Psoas muscle (tissue), 8 donors: ENCODE data around the gene RPL19. TPM values are rescaled to one million over a fixed set of nuclear protein-coding genes. Genes with fewer than 3 reads are reported as not detected.

Source experiments
- ATAC-seq, 4 donors: fragments of 200-7000 bp; cut with Tn5 transposase; one replicate each; pipeline ENCODE4 v1.9.1; 2020; ENCODE audit warnings: moderate library complexity in 3 of 4, mild to moderate bottlenecking in 2 of 4
- DNase-seq, 2 donors: peaks; one replicate each; pipeline ENCODE4 v3.0.0-alpha.2; 2020
- H3K27ac ChIP-seq: fragments of 200-600 bp; one replicate; pipeline ENCODE4 v1.8.0; 2022
- H3K27me3 ChIP-seq, 3 donors: fragments of 200-600 bp in 1 of 3; one replicate each; pipeline versions ENCODE4 v1.6.1 to v1.8.0; 2013 to 2022; ENCODE audit warnings: low read length in 2 of 3, mild to moderate bottlenecking in 2 of 3, moderate library complexity in 1 of 3; ENCODE audit not compliant: insufficient read depth in 3 of 3
- H3K36me3 ChIP-seq, 2 donors: fragments of 200-600 bp in 1 of 2; one replicate each; pipeline versions ENCODE4 v1.6.1 to v1.8.0; 2013 to 2022; ENCODE audit warnings: low read depth in 1 of 2, mild to moderate bottlenecking in 1 of 2, moderate library complexity in 1 of 2; ENCODE audit not compliant: insufficient read depth in 1 of 2
- H3K4me1 ChIP-seq: fragments of 200-600 bp; one replicate; pipeline ENCODE4 v1.8.0; 2022
- H3K4me3 ChIP-seq: fragments of 200-600 bp; one replicate; pipeline ENCODE4 v1.8.0; 2022; ENCODE audit warnings: mild to moderate bottlenecking
- H3K9me3 ChIP-seq: fragments of 200-600 bp; one replicate; pipeline ENCODE4 v1.8.0; 2022
- WGBS, 3 donors: extraction: QIAGEN DNeasy Blood & Tissue Kit; methylation state at CpG; one replicate each; pipeline versions ENCODE4 v1.1.6 to v1.1.7; 2013; 5-methylcytosine and 5-hydroxymethylcytosine counted together
- intact Hi-C, 2 donors: fragments of 100-400 bp; cut with DNase I; formaldehyde crosslinking; loops; one replicate each; pipeline versions ENCODE4 v1.11.0 to v1.14.2; 2022
- polyA plus RNA-seq, 3 donors: library from polyadenylated mRNA; stranded (reverse); fragments of 200-250 nt; gene quantifications; one replicate each; pipeline ENCODE4 v1.2.3, GENCODE V29; 2013
- total RNA-seq, 4 donors: library from RNA; stranded (reverse); fragmentation: NEBNext Ultra II Directional in 2 of 4; extraction: Animal tissue kit (Norgen Biotek cat#: 25700) in 2 of 4; gene quantifications; one replicate each; pipeline versions ENCODE4 v1.2.1 to v1.2.4, GENCODE V29; 2021 to 2023
- TF ChIP-seq, protein P1 (sequence below): fragments of 200-600 bp; IDR thresholded peaks from one replicate; pipeline ENCODE4 v1.8.0; 2022; ENCODE audit warnings: antibody characterized with exemption
- donor health status: healthy with polysubstance abuse.
- donor health status: DM: no; HTN: no; CAD: no; lungs with moderate emphysema.
- donor health status: Bipolar disorder and iron deficiency.
- donor health status: healthy.
- donor health status: DM: yes; HTN: yes; CAD: no.
- donor health status: DM: no; HTN: no; CAD: no.
- donor health status: DM: no; HTN: no; CAD: no.
- donor health status: DM: yes; HTN: yes; CAD: no.

Gene RPL19
- total and polyA plus RNA-seq, 7 donors, result 1,146 to 3,039 (median 1,520) TPM

DNA sequence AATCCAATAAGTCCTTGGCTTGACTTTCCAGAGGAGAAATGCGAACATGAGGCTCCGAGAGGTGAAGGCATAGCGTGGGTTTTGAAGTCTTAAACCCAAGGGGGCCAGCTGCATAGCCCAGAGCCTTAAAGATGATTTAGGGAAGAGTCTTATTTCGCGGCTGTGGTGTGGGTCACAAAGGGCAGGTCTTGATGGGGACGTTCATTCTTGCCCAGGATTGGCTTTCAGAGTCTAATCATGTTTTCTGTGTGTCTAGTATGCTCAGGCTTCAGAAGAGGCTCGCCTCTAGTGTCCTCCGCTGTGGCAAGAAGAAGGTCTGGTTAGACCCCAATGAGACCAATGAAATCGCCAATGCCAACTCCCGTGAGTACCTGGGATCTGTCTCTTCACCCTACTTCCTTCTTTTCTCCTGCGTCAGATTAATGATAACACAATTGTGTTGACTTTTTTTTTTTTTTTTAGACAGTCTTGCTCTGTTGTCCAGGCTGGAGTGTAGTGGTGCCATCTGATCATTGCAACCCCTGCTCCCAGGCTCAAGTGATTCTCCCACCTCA is 951 bp downstream of the RPL19 start:
- TF ChIP-seq, protein P1, sequence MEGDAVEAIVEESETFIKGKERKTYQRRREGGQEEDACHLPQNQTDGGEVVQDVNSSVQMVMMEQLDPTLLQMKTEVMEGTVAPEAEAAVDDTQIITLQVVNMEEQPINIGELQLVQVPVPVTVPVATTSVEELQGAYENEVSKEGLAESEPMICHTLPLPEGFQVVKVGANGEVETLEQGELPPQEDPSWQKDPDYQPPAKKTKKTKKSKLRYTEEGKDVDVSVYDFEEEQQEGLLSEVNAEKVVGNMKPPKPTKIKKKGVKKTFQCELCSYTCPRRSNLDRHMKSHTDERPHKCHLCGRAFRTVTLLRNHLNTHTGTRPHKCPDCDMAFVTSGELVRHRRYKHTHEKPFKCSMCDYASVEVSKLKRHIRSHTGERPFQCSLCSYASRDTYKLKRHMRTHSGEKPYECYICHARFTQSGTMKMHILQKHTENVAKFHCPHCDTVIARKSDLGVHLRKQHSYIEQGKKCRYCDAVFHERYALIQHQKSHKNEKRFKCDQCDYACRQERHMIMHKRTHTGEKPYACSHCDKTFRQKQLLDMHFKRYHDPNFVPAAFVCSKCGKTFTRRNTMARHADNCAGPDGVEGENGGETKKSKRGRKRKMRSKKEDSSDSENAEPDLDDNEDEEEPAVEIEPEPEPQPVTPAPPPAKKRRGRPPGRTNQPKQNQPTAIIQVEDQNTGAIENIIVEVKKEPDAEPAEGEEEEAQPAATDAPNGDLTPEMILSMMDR, result no peak
- intact Hi-C loops, result no loop called here
- Histone ChIP-seq H3K27me3 (no peaks in the 10 kb centered on the region), H3K9me3 (no peaks in the 10 kb centered on the region), H3K36me3 (peaks cover 14 to 46% of the 10 kb centered on the region in 2 donors), H3K27ac (peak overlapping the region; percentile 97), H3K4me1 (peaks cover 22% of the 10 kb centered on the region), H3K4me3 (peak overlapping the region; percentile 89)
- ATAC-seq, result no peak
- whole genome bisulfite sequencing, 3 donors, result 35 to 37% (median 36%) methylated on average over 11 of the region's 11 CpGs
- no peak for DNase-seq

DNA sequence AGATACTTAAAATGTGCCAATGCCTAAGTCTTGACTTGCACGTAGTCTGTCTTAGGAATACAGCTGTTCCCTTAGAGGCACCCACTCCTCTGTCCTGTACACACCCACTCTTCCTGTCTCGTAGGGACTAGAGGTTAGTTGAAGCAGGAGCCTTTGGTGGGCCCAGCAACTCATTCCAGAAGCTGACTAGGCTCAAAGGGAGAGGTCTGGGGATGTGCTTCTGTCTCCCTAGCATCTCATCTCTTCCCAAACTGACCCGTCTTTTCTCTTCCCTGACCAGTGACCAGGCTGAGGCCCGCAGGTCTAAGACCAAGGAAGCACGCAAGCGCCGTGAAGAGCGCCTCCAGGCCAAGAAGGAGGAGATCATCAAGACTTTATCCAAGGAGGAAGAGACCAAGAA is 4.2 kb downstream of the RPL19 start:
- Histone ChIP-seq H3K4me1 (peaks cover 28% of the 10 kb centered on the region), H3K9me3 (no peaks in the 10 kb centered on the region), H3K27ac (no peak overlapping the region), H3K4me3 (no peak overlapping the region), H3K27me3 (no peaks in the 10 kb centered on the region), H3K36me3 (peaks cover 14 to 46% of the 10 kb centered on the region in 2 donors)
- intact Hi-C loops, result no loop called here
- WGBS, 3 donors, result 79 to 92% (median 84%) methylated on average over 8 of the region's 8 CpGs
- ATAC-seq, result no peak
- TF ChIP-seq, protein P1, result no peak
- no peak for DNase-seq

GRCh38 chr17:39205112-39205526 is 5.0 kb downstream of the RPL19 start:
- DNase-seq, result no peak
- Histone ChIP-seq H3K4me1 (peaks cover 37% of the 10 kb centered on the region), H3K27me3 (no peaks in the 10 kb centered on the region), H3K27ac (no peak overlapping the region), H3K9me3 (no peaks in the 10 kb centered on the region), H3K36me3 (peaks cover 14 to 46% of the 10 kb centered on the region in 2 donors), H3K4me3 (no peak overlapping the region)
- WGBS, 3 donors, result 74 to 80% (median 77%) methylated on average over 3 of the region's 3 CpGs
- intact Hi-C loops, result loop anchor here in 1 of 2 donors (5.0 kb wide), 1 partner anchor 37 kb away; no protein-coding TSS in a partner anchor
- ATAC-seq, result no peak
- TF ChIP-seq, protein P1, result no peak

DNA sequence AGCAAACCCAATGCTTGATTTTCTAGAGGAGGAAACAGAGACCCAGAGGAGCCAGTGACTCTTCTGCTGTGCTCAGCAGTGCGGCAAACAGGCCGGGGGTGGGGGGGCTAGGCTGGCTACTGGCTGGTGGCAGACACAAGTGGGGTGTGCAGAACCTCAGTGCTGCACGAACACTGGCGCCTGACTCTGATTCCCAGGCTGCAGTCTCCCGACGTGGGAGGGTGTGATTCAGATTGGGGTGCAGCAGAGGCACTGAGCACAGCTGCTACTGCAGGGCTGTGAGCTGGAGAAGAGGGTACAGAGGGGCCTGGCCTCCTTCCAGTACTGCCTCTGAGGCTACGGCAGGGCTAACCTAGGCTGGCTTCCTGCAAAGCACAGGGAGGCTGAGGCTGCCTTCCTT is 8.1 kb downstream of the RPL19 start:
- 63 to 70% (median 63%) methylated on average over 7 of the region's 7 CpGs for WGBS, 3 donors
- DNase-seq (no peak), ATAC-seq (no peak)
- peak overlapping the region; percentile 80 for H3K27ac ChIP-seq
- TF ChIP-seq, protein P1, result no peak
- H3K4me3 ChIP-seq, result no peak overlapping the region
- H3K4me1 ChIP-seq, result peaks cover 21% of the 10 kb centered on the region
- no peaks in the 10 kb centered on the region for H3K9me3 ChIP-seq
- no peaks in the 10 kb centered on the region for H3K27me3 ChIP-seq
- intact Hi-C loops, result loop anchor here (1.0 to 5.0 kb wide), 2 partner anchors 34 to 36 kb away; no protein-coding TSS in a partner anchor
- H3K36me3 ChIP-seq, result peaks cover 11 to 22% of the 10 kb centered on the region in 2 donors
